Skeletal muscle cell (primary cell): ENCODE data around the gene EOLA1.
"Not testable (repeated sequence)": the region's sequence is repeated elsewhere in the genome, so short reads cannot be mapped to it uniquely, and the experiment has no call there.

Experiments used
- DNase-seq: peaks from one replicate; pipeline ENCODE4 v3.0.0-alpha.2; 2010; ENCODE audit warnings: low read depth
- H3K4me3 ChIP-seq: 2 replicates; pipeline ENCODE4 v1.5.1; 2011; ENCODE audit warnings: low read depth, mild to moderate bottlenecking, control low read depth, low read length, moderate library complexity

The EOLA1 gene

GRCh38 chrX:149512225-149512885, 28.5 kb upstream of the EOLA1 start:
- H3K4me3 ChIP-seq: no peak overlapping the region
- no peak for DNase-seq

GRCh38 chrX:149513825-149514428, 26.9 kb upstream of the EOLA1 start:
- no peak for DNase-seq

GRCh38 chrX:149515954-149516602, 24.7 kb upstream of the EOLA1 start:
- no peak for DNase-seq
- H3K4me3 ChIP-seq: no peak overlapping the region

More at GRCh38 chrX:149513825-149514428, 26.9 kb upstream of the EOLA1 start:
- H3K4me3 ChIP-seq: no peak overlapping the region

GRCh38 chrX:149516604-149517003, 24.2 kb upstream of the EOLA1 start:
- H3K4me3 ChIP-seq: no peak overlapping the region
- DNase-seq: no peak

- DNase-seq: no peak
- no peak overlapping the region for H3K4me3 ChIP-seq
Observed at GRCh38 chrX:149517308-149517707, 23.5 kb upstream of the EOLA1 start.

- no peak for DNase-seq
- H3K4me3 ChIP-seq: no peak overlapping the region
Observed at GRCh38 chrX:149518236-149518635, 22.6 kb upstream of the EOLA1 start.

GRCh38 chrX:149520636-149521277, 20.1 kb upstream of the EOLA1 start:
- DNase-seq: not testable (repeated sequence)

GRCh38 chrX:149521438-149521837, 19.4 kb upstream of the EOLA1 start:
- H3K4me3 ChIP-seq: no peak overlapping the region
- no peak for DNase-seq

More at GRCh38 chrX:149520636-149521277, 20.1 kb upstream of the EOLA1 start:
- H3K4me3 ChIP-seq: not testable (repeated sequence)

- H3K4me3 ChIP-seq: no peak overlapping the region
- DNase-seq: no peak
Observed at GRCh38 chrX:149522916-149523315, 17.9 kb upstream of the EOLA1 start.

- not testable (repeated sequence) for DNase-seq, H3K4me3 ChIP-seq
Observed at GRCh38 chrX:149525389-149525788, 15.4 kb upstream of the EOLA1 start.

- DNase-seq, H3K4me3 ChIP-seq: not testable (repeated sequence)
Observed at GRCh38 chrX:149525903-149526302, 14.9 kb upstream of the EOLA1 start.

- not testable (repeated sequence) for DNase-seq, H3K4me3 ChIP-seq
Observed at GRCh38 chrX:149526318-149527033, 14.3 kb upstream of the EOLA1 start.

- DNase-seq: no peak
- no peak overlapping the region for H3K4me3 ChIP-seq
Observed at GRCh38 chrX:149527705-149528104, 13.1 kb upstream of the EOLA1 start.

- no peak for DNase-seq
Observed at GRCh38 chrX:149528381-149528780, 12.4 kb upstream of the EOLA1 start.

GRCh38 chrX:149531599-149531998, 9.2 kb upstream of the EOLA1 start:
- DNase-seq: no peak
- H3K4me3 ChIP-seq: no peak overlapping the region

More at GRCh38 chrX:149528381-149528780, 12.4 kb upstream of the EOLA1 start:
- H3K4me3 ChIP-seq: no peak overlapping the region

- not testable (repeated sequence) for DNase-seq, H3K4me3 ChIP-seq
Observed at GRCh38 chrX:149532868-149533267, 7.9 kb upstream of the EOLA1 start.

- DNase-seq, H3K4me3 ChIP-seq: not testable (repeated sequence)
Observed at GRCh38 chrX:149533999-149534398, 6.8 kb upstream of the EOLA1 start.

GRCh38 chrX:149534926-149535602, 5.7 kb upstream of the EOLA1 start:
- not testable (repeated sequence) for DNase-seq

GRCh38 chrX:149537474-149537873, 3.3 kb upstream of the EOLA1 start:
- H3K4me3 ChIP-seq, DNase-seq: not testable (repeated sequence)

More at GRCh38 chrX:149534926-149535602, 5.7 kb upstream of the EOLA1 start:
- H3K4me3 ChIP-seq: not testable (repeated sequence)
